MM.1S (cell line): ENCODE results near the gene CYP2E1.
"Not testable (repeated sequence)": the region's sequence is repeated elsewhere in the genome, so short reads cannot be mapped to it uniquely, and the experiment has no call there.

Experiments used
- CTCF ChIP-seq: fragments of 300-600 bp; sonication (generic); IDR thresholded peaks from 2 replicates; pipeline ENCODE4 v1.5.1; 2016; ENCODE audit warnings: antibody characterized with exemption, low read length, mixed read lengths
- EZH2phosphoT487 ChIP-seq: fragments of 300-600 bp; sonication (generic); IDR thresholded peaks from 2 replicates; pipeline ENCODE4 v1.6.1; 2018; ENCODE audit warnings: antibody characterized with exemption, low read length

GRCh38 chr10:133500897-133501296 is 26.3 kb upstream of the CYP2E1 start:
- not testable (repeated sequence) for TF ChIP-seq EZH2phosphoT487, CTCF
